GM12878 (cell line): ENCODE measurements around the gene ZSCAN26. TPM values are rescaled to one million over a fixed set of nuclear protein-coding genes. Genes with fewer than 3 reads are reported as not detected.

Experiments
- BHLHE40 ChIP-seq, 2 experiments: fragments of 450-650 bp in 1 of 2; IDR thresholded peaks; 2 replicates each; pipeline ENCODE4 v1.6.1; 2011 to 2017; ENCODE audit warnings: low read depth in 2 of 2, borderline replicate concordance in 1 of 2, improper control_type of control experiment in 1 of 2, low read length in 1 of 2, mild to moderate bottlenecking in 1 of 2
- BRCA1 ChIP-seq: IDR thresholded peaks from 2 replicates; pipeline ENCODE4 v1.6.1; 2011; ENCODE audit warnings: low read depth, low read length, improper control_type of control experiment
- CREM ChIP-seq: IDR thresholded peaks from 2 replicates; pipeline ENCODE4 v1.6.1; 2014; ENCODE audit warnings: antibody characterized with exemption, low read depth
- EED ChIP-seq: sonication (generic); IDR thresholded peaks from 2 replicates; pipeline ENCODE4 v1.6.1; 2016; ENCODE audit warnings: antibody characterized with exemption, low read depth
- FOXM1 ChIP-seq: IDR thresholded peaks from 2 replicates; pipeline ENCODE4 v1.6.1; 2012; ENCODE audit warnings: low read depth, mild to moderate bottlenecking, inconsistent platforms, low read length, moderate library complexity
- MTA2 ChIP-seq: fragments of 450-650 bp; IDR thresholded peaks from 2 replicates; pipeline ENCODE4 v1.6.1; 2016; ENCODE audit warnings: low read depth, mild to moderate bottlenecking, moderate library complexity
- MYB ChIP-seq: fragments of 150-350 bp; IDR thresholded peaks from 2 replicates; pipeline ENCODE4 v1.6.1; 2014; ENCODE audit warnings: mild to moderate bottlenecking, low read depth, low read length, borderline replicate concordance
- PML ChIP-seq: IDR thresholded peaks from 2 replicates; pipeline ENCODE4 v1.6.1; 2012; ENCODE audit warnings: low read length, inconsistent platforms
- SREBF2 ChIP-seq: IDR thresholded peaks from 2 replicates; pipeline ENCODE4 v1.6.1; 2012; ENCODE audit warnings: mild to moderate bottlenecking, low read length
- polyA plus RNA-seq, 11 experiments: library from polyadenylated mRNA; depleted of rRNA in 4 of 11; unstranded in 6 of 11; stranded (reverse) in 5 of 11; fragments of >200 nt; fragmentation: Nextera tagmentation in 4 of 11; fragmentation: Illumina TruSeq in 1 of 11; extraction: Ambion mirVana in 4 of 11; extraction: Trizol in 1 of 11; gene quantifications; 1 replicate in 1 of 11; 2 replicates in 10 of 11; pipeline versions ENCODE4 v1.2.1 to v1.2.3, GENCODE V29; 2011 to 2016; ENCODE audit warnings: inconsistent platforms in 2 of 11, missing spikeins in 2 of 11, low read depth in 1 of 11
- total RNA-seq, 4 experiments: library from RNA; depleted of rRNA in 3 of 4; stranded (reverse); fragments of >200 nt in 3 of 4; fragmentation: Illumina TruSeq in 1 of 4; extraction: Trizol in 1 of 4; gene quantifications; 2 replicates each; pipeline versions ENCODE4 v1.2.1 to v1.2.3, GENCODE V29; 2013 to 2021
- TF ChIP-seq, protein P1 (sequence below): fragments of 450-650 bp; IDR thresholded peaks from 2 replicates; pipeline ENCODE4 v1.6.1; 2017; ENCODE audit warnings: mild to moderate bottlenecking, low read depth, inconsistent platforms; ENCODE audit not compliant: poor library complexity, severe bottlenecking
- TF ChIP-seq, protein P2 (sequence below): IDR thresholded peaks from 2 replicates; pipeline ENCODE4 v1.6.1; 2012; ENCODE audit warnings: improper control_type of control experiment, low read depth, low read length; ENCODE audit not compliant: insufficient replicate concordance
- TF ChIP-seq, protein P3 (sequence below): IDR thresholded peaks from 2 replicates; pipeline ENCODE4 v1.6.1; 2012; ENCODE audit warnings: low read length, inconsistent platforms
- TF ChIP-seq, protein P4 (sequence below): fragments of 450-650 bp; IDR thresholded peaks from 2 replicates; pipeline ENCODE4 v1.6.1; 2017; ENCODE audit warnings: borderline replicate concordance
- TF ChIP-seq, protein P5 (sequence below): fragments of 450-650 bp; IDR thresholded peaks from 2 replicates; pipeline ENCODE4 v1.6.1; 2016; ENCODE audit warnings: mild to moderate bottlenecking, moderate library complexity, borderline replicate concordance

ZSCAN26 gene
- total and polyA plus RNA-seq, 10 of the 15 experiments (the other 5 are each of a cell fraction or from before 2014, with no cell fraction given), result 4.5 to 13.3 (median 6.5) TPM

DNA sequence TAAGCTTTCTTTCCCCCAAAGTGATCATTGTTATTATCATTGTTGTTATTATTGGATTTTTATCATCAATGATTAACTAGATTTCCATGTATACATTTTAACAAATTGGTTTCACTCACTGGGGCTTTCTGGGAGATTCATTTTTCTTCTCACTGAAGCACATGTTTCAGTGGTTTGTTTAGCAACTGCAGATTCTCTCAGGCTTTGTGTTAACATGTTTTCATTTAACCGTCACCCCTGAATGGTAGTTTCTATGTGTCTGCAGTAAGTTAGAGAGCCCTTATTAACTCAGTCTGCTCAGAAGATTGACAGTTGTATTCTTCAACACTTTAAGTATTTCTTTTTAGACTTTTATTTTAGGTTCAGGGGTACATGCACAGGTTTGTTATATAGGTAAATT lies 27.3 kb upstream of the ZSCAN26 start (continued):
- peak; percentile 88 to 89 for TF ChIP-seq BHLHE40 (IDR thresholded peaks at IDR 0.05; ENCODE audit: borderline replicate concordance in 1 of 2, low read depth in 2 of 2, low read length in 1 of 2)
- TF ChIP-seq, protein P1, sequence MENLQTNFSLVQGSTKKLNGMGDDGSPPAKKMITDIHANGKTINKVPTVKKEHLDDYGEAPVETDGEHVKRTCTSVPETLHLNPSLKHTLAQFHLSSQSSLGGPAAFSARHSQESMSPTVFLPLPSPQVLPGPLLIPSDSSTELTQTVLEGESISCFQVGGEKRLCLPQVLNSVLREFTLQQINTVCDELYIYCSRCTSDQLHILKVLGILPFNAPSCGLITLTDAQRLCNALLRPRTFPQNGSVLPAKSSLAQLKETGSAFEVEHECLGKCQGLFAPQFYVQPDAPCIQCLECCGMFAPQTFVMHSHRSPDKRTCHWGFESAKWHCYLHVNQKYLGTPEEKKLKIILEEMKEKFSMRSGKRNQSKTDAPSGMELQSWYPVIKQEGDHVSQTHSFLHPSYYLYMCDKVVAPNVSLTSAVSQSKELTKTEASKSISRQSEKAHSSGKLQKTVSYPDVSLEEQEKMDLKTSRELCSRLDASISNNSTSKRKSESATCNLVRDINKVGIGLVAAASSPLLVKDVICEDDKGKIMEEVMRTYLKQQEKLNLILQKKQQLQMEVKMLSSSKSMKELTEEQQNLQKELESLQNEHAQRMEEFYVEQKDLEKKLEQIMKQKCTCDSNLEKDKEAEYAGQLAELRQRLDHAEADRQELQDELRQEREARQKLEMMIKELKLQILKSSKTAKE, result peak; percentile 75
- no peak for TF ChIP-seq EED
- no peak for TF ChIP-seq PML
- TF ChIP-seq, protein P2, sequence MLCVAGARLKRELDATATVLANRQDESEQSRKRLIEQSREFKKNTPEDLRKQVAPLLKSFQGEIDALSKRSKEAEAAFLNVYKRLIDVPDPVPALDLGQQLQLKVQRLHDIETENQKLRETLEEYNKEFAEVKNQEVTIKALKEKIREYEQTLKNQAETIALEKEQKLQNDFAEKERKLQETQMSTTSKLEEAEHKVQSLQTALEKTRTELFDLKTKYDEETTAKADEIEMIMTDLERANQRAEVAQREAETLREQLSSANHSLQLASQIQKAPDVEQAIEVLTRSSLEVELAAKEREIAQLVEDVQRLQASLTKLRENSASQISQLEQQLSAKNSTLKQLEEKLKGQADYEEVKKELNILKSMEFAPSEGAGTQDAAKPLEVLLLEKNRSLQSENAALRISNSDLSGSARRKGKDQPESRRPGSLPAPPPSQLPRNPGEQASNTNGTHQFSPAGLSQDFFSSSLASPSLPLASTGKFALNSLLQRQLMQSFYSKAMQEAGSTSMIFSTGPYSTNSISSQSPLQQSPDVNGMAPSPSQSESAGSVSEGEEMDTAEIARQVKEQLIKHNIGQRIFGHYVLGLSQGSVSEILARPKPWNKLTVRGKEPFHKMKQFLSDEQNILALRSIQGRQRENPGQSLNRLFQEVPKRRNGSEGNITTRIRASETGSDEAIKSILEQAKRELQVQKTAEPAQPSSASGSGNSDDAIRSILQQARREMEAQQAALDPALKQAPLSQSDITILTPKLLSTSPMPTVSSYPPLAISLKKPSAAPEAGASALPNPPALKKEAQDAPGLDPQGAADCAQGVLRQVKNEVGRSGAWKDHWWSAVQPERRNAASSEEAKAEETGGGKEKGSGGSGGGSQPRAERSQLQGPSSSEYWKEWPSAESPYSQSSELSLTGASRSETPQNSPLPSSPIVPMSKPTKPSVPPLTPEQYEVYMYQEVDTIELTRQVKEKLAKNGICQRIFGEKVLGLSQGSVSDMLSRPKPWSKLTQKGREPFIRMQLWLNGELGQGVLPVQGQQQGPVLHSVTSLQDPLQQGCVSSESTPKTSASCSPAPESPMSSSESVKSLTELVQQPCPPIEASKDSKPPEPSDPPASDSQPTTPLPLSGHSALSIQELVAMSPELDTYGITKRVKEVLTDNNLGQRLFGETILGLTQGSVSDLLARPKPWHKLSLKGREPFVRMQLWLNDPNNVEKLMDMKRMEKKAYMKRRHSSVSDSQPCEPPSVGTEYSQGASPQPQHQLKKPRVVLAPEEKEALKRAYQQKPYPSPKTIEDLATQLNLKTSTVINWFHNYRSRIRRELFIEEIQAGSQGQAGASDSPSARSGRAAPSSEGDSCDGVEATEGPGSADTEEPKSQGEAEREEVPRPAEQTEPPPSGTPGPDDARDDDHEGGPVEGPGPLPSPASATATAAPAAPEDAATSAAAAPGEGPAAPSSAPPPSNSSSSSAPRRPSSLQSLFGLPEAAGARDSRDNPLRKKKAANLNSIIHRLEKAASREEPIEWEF, result no peak
- TF ChIP-seq BRCA1, result no peak
- TF ChIP-seq FOXM1, result no peak
- no peak for TF ChIP-seq SREBF2
- TF ChIP-seq, protein P3, sequence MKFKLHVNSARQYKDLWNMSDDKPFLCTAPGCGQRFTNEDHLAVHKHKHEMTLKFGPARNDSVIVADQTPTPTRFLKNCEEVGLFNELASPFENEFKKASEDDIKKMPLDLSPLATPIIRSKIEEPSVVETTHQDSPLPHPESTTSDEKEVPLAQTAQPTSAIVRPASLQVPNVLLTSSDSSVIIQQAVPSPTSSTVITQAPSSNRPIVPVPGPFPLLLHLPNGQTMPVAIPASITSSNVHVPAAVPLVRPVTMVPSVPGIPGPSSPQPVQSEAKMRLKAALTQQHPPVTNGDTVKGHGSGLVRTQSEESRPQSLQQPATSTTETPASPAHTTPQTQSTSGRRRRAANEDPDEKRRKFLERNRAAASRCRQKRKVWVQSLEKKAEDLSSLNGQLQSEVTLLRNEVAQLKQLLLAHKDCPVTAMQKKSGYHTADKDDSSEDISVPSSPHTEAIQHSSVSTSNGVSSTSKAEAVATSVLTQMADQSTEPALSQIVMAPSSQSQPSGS, result no peak
- TF ChIP-seq MYB, result no peak
- TF ChIP-seq MTA2, result peak; percentile 75
- TF ChIP-seq, protein P4, sequence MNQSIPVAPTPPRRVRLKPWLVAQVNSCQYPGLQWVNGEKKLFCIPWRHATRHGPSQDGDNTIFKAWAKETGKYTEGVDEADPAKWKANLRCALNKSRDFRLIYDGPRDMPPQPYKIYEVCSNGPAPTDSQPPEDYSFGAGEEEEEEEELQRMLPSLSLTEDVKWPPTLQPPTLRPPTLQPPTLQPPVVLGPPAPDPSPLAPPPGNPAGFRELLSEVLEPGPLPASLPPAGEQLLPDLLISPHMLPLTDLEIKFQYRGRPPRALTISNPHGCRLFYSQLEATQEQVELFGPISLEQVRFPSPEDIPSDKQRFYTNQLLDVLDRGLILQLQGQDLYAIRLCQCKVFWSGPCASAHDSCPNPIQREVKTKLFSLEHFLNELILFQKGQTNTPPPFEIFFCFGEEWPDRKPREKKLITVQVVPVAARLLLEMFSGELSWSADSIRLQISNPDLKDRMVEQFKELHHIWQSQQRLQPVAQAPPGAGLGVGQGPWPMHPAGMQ, result no peak
- no peak for TF ChIP-seq CREM
- TF ChIP-seq, protein P5, sequence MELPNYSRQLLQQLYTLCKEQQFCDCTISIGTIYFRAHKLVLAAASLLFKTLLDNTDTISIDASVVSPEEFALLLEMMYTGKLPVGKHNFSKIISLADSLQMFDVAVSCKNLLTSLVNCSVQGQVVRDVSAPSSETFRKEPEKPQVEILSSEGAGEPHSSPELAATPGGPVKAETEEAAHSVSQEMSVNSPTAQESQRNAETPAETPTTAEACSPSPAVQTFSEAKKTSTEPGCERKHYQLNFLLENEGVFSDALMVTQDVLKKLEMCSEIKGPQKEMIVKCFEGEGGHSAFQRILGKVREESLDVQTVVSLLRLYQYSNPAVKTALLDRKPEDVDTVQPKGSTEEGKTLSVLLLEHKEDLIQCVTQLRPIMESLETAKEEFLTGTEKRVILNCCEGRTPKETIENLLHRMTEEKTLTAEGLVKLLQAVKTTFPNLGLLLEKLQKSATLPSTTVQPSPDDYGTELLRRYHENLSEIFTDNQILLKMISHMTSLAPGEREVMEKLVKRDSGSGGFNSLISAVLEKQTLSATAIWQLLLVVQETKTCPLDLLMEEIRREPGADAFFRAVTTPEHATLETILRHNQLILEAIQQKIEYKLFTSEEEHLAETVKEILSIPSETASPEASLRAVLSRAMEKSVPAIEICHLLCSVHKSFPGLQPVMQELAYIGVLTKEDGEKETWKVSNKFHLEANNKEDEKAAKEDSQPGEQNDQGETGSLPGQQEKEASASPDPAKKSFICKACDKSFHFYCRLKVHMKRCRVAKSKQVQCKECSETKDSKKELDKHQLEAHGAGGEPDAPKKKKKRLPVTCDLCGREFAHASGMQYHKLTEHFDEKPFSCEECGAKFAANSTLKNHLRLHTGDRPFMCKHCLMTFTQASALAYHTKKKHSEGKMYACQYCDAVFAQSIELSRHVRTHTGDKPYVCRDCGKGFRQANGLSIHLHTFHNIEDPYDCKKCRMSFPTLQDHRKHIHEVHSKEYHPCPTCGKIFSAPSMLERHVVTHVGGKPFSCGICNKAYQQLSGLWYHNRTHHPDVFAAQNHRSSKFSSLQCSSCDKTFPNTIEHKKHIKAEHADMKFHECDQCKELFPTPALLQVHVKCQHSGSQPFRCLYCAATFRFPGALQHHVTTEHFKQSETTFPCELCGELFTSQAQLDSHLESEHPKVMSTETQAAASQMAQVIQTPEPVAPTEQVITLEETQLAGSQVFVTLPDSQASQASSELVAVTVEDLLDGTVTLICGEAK, result no peak; the same call in 1 of the 2 replicates
